ENCODE results near the gene ATP9B.

- TF ChIP-seq, protein P1, sequence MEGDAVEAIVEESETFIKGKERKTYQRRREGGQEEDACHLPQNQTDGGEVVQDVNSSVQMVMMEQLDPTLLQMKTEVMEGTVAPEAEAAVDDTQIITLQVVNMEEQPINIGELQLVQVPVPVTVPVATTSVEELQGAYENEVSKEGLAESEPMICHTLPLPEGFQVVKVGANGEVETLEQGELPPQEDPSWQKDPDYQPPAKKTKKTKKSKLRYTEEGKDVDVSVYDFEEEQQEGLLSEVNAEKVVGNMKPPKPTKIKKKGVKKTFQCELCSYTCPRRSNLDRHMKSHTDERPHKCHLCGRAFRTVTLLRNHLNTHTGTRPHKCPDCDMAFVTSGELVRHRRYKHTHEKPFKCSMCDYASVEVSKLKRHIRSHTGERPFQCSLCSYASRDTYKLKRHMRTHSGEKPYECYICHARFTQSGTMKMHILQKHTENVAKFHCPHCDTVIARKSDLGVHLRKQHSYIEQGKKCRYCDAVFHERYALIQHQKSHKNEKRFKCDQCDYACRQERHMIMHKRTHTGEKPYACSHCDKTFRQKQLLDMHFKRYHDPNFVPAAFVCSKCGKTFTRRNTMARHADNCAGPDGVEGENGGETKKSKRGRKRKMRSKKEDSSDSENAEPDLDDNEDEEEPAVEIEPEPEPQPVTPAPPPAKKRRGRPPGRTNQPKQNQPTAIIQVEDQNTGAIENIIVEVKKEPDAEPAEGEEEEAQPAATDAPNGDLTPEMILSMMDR (IDR thresholded peaks at IDR 0.05) = no peak
- no peak for TF ChIP-seq MAX (IDR thresholded peaks at IDR 0.05; ENCODE audit: low read depth)
- TF ChIP-seq, protein P2, sequence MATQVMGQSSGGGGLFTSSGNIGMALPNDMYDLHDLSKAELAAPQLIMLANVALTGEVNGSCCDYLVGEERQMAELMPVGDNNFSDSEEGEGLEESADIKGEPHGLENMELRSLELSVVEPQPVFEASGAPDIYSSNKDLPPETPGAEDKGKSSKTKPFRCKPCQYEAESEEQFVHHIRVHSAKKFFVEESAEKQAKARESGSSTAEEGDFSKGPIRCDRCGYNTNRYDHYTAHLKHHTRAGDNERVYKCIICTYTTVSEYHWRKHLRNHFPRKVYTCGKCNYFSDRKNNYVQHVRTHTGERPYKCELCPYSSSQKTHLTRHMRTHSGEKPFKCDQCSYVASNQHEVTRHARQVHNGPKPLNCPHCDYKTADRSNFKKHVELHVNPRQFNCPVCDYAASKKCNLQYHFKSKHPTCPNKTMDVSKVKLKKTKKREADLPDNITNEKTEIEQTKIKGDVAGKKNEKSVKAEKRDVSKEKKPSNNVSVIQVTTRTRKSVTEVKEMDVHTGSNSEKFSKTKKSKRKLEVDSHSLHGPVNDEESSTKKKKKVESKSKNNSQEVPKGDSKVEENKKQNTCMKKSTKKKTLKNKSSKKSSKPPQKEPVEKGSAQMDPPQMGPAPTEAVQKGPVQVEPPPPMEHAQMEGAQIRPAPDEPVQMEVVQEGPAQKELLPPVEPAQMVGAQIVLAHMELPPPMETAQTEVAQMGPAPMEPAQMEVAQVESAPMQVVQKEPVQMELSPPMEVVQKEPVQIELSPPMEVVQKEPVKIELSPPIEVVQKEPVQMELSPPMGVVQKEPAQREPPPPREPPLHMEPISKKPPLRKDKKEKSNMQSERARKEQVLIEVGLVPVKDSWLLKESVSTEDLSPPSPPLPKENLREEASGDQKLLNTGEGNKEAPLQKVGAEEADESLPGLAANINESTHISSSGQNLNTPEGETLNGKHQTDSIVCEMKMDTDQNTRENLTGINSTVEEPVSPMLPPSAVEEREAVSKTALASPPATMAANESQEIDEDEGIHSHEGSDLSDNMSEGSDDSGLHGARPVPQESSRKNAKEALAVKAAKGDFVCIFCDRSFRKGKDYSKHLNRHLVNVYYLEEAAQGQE (IDR thresholded peaks at IDR 0.05; ENCODE audit: low read depth, low read length) = no peak
- no peak for TF ChIP-seq EZH2phosphoT487 (IDR thresholded peaks at IDR 0.05; ENCODE audit: borderline replicate concordance, low read depth)
- TF ChIP-seq RXRA (IDR thresholded peaks at IDR 0.05; ENCODE audit: borderline replicate concordance, low read depth) = no peak
- TF ChIP-seq POLR2AphosphoS5 (IDR thresholded peaks at IDR 0.05; ENCODE audit: low read depth, low read length) = no peak
- no peak for TF ChIP-seq CHD2 (IDR thresholded peaks at IDR 0.05; ENCODE audit: low read length, partially characterized antibody)
- no peak for TF ChIP-seq YY1 (IDR thresholded peaks at IDR 0.05; ENCODE audit: low read depth)
- TF ChIP-seq SMC3 (IDR thresholded peaks at IDR 0.05; ENCODE audit: low read depth, low read length) = no peak
- no peak for TF ChIP-seq JUND (IDR thresholded peaks at IDR 0.05)
- no peak for TF ChIP-seq RFX5 (IDR thresholded peaks at IDR 0.05; ENCODE audit: low read length)
- TF ChIP-seq EP300 (IDR thresholded peaks at IDR 0.05; ENCODE audit: borderline replicate concordance in 1 of 2, low read depth in 1 of 2, low read length in 1 of 2) = no peak
- TF ChIP-seq TEAD4 (IDR thresholded peaks at IDR 0.05; ENCODE audit: borderline replicate concordance, insufficient read depth) = no peak
Observed at GRCh38 chr18:79322441-79322840, 253.2 kb downstream of the ATP9B start.
